ENCODE data around the gene KLHL18.
"Not testable (repeated sequence)": the region's sequence is repeated elsewhere in the genome, so short reads cannot be mapped to it uniquely, and the experiment has no call there.

The KLHL18 gene

DNA sequence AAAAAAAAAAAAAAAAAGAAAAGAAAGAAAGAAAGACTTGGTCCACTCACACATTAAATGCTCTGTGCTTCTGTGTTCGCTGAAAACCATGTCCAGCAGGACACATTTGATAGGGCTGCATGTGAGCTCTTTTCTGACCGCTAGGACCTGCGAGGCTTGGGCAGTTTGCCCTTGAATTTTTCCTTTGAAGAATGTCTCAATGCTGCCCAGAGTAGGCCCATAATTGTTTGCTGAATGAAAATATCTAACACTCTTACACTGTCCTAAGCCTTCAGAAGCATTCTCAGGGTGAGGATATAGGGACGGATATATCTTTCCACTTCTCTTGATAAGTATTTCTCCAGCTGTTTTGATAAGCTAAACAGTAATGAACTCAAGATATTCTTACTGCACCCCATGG is 6.2 kb upstream of the KLHL18 start:
- DNase-seq: no peak

DNA sequence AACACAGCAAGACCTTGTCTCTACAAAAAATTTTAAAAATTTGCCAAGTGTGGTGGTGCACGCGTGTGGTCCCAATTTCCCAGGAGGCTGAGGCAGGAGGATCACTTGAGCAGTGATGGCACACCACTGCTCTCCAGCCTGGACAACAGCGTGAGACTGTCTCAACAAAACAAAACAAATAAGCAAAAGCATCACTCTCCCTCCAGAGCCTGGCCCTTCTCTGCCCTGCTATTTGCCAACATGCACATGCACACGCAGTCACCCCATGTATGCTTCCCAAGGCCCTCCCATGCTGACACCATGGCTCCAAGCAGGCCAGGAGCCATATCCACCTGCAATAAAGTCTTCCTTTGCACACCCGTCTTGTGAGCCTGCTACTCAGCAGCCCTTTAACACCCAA is 2.2 kb upstream of the KLHL18 start:
- no peak for DNase-seq

DNA sequence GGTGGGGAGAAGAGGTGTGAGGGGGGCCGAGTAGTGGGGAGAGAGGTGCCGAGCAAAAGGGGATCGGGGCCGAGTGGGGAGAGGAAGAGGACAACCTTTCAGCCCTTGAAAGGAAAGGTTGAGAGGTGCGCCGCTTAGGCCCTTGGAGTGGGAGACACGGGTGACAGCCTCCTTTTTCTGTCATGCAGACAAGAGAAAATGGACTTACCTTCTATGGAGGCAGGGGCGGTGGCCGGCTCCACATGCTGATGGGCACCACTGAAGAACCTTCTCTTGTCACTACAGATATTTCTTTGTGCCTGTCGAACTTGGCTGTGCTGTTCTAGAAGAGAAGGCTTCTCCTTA is 421 bp downstream of the KLHL18 start:
- DNase-seq: no peak

DNA sequence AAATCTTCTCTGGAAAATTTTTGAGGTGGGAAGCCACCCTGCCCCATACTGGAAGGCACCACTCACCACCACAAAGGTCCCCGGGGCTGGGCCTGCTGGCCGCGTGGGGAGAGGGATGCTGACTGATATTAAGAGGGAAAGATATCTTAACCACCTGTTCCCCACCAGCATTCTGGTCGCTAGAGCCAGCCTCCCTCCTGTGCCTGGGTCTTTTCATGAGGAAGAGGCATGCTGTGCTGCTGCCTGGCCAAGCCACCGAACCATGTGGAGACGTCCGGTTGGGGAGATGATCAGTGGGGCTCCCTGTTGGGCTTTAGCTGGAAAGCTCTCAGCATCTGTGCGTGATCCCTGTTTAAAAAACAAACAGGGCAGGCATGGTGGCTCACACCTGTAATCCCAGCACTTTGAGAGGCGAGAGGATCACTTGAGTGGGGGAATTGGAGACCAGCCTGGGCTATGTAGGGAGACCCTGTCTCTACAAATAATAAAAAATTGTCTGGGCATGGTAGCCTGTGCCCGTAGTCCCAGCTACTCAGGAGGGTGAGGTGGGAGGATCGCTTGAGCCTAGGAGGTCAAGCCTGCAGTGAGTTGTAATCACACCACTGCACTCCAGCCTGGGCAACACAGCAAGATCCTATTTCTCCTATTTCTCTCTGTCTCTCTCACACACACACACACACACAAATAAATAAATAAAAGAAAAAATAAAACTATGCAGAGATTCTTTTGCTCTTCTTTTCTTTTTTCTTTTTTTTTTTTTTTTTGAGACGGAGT is 1.0 kb downstream of the KLHL18 start:
- DNase-seq: no peak

DNA sequence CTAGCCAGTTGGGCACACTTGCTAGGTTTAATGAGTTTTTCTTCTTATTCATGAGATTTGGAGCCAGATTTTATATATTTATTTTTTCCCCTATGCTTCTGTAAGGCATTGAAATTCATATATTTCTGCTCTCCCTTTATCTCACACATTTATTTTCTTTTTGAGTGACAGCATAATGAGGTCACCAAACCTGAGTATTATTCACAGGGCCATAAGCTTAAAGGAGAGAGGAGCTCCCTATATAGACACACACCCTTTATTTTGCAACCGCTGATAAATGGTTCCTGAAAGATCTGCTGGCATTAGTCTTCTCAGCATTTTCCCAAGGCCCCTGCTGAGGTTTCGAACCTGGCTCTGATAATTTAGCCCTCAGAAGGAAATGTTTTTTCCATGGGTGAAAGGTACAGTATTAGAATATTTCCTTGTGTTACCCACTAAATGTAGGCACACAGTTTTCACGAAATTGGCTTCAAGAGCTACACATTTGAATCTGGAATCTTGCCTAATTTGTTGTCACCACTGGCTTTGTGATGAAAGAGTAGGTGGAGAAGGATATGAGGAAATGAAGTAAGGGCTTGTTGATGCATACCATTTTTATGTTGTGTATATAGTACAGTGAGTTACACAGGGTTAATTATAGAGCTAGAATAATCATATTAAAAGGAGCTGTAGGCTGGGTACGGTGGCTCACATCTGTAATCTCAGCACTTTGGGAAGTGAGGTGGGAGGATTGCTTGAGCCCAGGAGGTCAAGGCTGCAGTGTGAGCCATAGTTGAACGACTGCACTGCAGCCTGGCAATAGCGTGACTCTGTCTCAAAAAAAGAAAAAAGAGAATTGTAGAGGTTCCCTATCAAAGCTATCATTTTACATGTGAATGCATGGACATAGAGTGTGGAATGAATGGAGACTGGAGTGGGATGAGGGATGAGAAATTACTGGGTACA is 6.5 kb downstream of the KLHL18 start:
- no peak for DNase-seq

DNA sequence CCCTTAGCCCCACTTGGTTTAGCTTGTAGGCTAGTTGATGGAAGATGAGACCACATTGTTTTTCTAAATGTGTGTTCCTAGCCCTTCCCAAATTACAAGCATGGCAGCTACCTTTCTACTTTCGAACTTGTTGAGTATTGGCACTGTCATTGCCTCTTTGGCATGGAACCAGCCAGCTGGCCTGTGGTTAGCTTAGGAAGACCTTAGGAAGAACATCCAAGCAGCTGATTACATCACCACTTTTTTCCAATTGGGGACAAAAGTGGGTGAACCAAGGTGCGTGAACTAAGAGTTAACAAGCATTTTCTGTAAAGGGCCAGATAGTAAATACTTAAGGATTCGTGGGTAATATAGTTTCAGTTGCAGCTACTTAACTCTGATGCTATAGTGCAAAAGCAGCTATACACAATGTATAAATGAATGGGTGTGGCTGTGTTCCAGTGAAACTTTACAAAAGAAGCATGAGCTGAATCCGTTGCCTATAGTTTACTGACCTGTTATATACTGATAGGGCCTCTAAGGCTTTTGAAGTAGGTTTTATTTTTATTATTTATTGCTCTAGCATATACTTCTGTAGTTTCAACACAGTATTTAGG is 8.5 kb downstream of the KLHL18 start:
- no peak for DNase-seq

DNA sequence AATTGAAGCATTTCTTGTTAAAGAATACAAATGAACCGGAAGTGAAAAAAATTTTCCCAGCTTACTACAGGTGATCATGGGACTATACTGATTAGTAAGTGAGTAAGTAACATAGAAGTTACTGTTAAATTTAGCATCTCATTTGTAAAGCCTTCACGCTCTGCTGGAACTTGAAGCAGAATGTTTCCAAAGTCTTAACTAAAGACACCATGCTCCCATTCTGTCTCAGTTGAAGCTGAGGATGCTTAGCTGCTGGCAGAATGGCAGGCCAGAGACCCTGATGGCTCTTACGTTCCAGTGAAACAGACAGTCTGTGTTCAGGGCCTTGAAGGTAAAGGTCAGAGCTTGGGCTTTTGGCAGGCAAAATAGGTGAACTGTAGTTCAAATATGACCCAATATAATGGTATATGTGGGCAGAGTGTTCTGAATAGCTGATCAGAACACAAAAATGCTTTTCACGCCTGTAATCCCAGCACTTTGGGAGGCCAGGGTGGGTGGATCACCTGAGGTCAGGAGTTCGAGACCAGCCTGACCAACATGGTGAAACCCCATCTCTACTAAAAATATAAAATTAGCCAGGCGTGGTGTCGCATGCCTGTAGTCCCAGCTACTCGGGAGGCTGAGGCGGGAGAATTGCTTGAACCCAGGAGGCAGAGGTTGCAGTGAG is 9.1 kb downstream of the KLHL18 start:
- not testable (repeated sequence) for DNase-seq

DNA sequence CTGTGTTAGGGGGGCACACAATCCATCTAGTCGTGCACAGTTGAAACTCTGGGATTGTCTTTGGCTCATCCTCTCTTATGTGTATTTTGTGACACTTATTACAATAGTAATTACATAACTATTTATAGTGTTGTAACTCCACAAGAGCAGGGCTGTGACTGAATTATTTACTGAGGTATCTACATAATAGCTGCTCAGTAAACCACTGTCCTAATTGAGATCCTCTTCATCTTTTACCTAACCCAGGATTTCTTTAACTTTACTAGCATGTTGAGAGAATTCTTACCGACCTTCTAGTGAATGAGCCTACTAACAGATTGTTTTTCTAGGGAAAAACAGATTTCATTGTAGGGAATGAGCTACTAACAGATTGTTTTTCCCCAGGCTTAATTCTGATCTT is 11.1 kb downstream of the KLHL18 start:
- no peak for DNase-seq

DNA sequence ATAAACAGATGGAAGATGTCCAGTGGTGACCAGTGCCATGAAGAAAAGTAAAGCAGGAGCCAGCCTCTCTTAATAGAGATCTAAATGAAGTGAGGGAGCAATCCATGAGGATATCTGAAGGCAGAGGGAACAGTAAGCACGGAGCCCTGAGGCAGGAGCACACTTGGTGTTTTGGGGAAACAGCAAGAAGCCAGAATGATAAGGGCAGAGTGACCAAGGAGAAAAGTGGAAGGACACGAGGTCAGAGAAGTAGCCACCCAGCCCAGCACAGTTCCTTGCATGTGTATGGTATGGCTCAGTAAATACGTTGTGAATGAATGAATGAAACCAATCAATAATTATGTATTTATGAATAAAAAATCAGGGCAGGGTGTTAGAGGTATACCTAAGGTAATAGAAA is 11.6 kb downstream of the KLHL18 start:
- DNase-seq: no peak

DNA sequence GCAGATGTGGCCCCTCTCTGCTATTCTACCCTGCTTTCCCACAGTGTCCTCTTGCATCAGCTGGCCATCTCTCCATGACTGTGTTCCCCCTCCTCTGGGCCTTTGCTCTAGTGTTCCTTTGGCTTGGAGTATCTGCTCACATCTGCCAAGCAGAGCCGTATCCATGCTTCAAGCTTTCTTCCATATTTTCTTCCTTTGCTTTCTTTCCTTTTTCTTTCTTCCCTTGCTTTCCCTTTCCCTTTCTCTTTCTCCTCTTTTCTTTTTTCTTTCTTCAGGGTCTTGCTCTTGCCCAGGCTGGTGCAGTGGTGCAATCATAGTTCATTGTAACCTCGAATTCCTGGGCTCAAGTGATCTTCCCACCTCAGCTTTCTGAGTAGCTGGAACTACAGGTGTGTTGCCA is 12.6 kb downstream of the KLHL18 start:
- DNase-seq: no peak

DNA sequence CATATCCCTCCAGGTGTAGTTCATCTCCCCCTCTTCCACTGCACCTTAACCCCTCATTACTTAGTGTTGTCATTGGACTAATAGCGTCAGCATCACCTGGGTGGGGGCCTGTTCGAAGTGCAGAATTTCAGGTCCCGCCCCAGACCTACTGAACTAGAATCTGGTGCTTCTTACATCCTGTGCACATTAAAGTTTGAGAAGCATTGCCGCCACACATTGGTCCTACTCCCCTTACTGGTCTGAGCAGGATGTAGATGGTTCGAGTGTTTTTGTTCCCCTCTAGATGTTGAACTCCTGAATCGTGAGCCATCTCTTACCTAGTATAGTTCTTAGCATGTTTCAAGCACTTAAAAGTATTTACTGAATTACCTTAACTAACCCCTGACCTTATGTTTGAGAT is 13.2 kb downstream of the KLHL18 start:
- no peak for DNase-seq

DNA sequence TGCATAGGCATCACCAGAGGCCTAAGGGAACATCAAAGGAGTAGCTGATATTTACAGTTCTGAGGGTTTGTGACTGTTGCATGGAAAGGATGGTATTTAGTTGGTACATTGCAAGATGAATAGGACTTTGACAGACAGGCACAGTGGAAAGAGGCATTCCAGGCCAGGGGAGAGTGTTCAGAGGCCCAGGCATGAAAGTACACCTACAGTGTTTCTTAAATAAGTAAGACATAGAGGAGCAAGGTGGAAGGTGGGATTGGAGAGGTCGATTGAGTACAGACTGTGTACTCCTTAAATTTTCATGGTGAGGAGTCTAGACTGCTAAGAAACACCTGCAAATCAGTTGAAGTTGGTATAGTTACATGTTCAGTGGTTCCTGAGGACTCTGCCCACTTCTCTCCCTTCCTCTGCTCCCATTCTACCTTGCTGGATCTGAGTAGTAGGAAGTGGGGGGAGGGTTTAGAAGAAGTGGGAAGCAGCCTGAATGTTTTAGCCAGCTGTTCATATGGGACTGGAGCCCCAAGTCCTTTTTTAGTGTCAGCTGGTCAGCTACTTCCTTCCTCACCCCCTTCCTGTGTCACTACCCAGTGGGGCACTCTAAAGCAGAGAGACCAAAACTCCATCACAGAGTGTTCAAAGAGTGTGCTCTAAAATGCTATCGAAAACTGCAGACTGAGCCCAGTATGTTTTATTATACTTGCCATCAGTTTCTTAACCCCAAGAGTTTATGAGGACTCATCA is 14.0 kb downstream of the KLHL18 start:
- no peak for DNase-seq

DNA sequence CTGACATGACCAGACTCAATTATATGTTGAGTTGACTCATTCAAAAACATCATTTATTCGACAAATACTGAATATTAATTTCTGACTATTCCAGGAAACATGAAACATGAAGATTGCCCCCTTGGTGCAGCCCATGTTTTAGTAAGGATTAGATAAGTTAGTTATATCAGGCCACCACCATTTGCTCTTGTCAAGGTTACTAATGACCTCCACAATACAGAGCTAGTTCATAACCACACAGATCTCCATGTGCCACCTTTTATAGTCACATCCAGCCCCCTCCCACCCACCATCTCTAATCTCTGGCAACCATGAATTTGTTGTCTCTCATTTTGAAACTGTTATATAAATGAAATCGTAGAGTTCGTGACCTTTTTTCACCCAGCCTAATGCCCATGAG is 15.7 kb downstream of the KLHL18 start:
- no peak for DNase-seq

DNA sequence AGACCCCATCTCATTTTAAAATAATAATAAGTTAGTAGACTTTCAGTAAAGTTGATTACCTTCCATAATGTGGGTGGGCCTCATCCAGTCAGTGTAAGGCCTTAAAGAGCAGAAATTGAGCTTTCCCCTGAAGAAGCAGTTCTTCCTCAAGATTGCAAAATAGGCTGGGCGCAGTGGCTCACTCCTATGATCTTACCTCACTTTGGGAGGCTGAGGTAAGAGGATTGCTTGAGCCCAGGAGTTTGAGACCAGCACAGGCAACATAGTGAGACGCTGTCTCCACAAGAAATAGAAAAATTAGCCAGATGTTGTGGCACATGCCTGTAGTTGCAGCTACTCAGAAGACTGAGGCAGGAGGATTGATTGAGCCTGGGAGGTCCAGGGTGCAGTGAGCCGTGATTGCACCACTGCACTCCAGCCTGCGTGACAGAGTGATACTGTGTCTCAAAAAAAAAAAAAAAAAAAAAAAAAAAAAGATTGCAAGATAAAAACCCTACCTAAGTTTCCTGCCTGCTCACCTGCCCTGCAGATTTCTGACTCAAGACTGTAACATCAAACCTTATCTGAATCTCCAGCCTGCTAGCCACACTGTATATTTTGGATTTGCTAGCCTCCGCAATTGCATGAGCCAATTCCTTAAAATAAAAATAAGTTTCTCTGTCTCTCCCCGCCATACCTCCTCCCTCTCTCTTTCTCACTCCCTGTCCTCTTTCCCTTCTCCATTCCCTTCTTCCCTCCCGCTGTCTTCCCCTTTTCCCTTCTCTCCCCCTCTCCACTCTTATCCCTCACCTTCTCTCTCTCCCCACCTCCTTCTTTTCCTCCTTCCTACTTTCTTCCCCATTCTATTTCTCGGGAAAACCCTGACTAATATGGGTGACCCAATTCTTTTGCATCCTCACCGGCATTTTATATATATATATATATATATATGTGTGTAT is 16.9 kb downstream of the KLHL18 start:
- DNase-seq: no peak

DNA sequence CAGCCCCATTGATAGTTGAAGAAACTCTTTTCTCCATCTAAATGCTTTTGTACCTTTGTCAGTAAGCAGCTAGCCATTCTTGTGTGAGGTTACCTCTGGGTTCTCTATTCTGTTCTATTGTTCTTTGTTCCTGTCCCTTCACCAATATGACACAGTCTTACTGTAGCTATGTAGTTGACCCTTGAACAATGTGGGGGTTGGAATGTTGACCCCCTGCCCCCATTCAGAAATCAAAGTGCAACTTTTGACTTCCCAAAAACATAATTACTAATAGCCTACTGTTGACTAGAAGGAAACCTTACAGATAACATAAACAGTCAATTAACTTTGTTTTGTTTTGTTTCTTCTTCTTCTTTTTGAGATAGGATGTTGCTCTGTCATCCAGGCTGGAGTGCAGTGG is 18.7 kb downstream of the KLHL18 start:
- DNase-seq: no peak

DNA sequence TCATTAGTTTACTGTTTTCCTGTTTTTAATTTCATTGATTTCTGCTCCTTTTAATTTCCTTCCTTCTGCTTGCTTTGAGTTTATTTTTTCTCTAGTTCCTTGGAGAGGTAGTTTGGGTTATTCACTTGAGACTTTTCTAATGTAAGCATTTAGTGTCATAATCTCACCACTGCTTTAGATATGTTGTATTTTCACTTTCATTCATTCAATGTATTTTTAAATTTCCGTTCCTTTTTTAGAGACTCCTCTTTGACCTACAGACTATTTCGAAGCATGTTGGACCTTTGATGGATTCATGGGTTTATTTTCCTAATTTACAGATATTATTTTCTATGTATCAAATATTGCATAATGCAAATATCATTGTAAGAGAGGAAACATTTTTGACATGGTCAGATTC is 23.3 kb downstream of the KLHL18 start:
- no peak for DNase-seq

DNA sequence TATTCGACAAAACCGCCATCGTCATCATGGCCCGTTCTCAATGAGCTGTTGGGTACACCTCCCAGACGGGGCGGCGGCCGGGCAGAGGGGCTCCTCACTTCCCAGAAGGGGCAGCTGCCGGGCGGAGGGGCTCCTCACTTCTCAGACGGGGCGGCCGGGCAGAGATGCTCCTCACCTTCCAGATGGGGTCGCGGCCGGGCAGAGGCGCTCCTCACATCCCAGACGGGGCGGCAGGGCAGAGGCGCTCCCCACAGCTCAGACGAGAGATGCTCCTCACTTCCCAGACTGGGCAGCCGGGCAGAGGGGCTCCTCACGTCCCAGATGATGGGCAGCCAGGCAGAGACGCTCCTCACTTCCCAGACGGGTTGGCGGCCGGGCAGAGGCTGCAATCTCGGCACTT is 26.5 kb downstream of the KLHL18 start:
- not testable (repeated sequence) for DNase-seq

DNA sequence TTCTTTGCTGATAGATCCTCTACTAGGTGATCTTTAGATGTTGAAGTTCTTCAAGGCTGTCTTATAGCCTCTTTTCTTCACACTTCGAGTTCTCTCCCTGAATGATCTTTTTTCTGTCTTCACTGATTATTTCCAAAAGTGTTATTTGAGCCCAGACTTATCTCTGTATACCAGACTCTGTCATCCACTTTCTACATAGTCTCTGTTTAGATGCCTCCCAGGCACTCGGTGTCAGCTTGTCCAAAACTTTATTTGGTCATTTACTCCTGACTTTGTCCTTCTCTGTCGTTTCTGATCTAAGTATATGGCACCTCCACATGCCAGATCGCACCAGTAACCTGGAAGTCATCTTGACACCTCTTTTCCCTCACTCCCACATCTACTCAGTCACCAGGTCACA is 27.6 kb downstream of the KLHL18 start:
- no peak for DNase-seq

DNA sequence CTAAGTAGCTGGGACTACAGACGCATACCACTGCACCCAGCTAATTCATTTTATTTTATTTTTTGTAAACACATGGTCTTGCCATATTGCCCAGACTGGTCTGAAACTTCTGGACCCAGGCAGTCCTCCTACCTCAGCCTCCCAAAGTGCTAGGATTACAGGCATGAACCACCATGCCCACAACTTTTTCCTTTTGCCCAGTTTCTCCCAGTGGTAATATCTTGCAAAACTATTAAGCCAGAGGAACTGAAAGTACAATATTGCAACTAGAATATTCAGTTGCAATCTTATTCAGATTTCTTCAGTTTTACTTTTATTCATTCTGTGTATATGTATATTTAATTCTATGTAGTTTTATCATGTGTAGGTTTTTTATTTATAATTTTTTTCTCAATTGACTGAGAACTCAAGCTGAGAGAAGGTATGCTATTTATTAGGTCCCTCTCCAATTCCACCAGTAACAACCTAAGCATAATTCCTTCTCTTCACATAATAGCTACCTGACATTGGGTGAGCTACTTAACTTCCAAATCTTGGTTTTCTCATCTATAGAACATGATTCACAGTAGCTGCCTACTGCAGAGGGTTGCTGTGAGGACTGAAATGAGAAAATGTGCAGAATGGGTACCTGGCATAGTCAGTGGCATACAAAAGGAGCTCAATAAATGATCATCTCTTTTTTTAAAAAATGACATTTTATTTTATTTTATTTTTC is 30.8 kb downstream of the KLHL18 start:
- DNase-seq: no peak

DNA sequence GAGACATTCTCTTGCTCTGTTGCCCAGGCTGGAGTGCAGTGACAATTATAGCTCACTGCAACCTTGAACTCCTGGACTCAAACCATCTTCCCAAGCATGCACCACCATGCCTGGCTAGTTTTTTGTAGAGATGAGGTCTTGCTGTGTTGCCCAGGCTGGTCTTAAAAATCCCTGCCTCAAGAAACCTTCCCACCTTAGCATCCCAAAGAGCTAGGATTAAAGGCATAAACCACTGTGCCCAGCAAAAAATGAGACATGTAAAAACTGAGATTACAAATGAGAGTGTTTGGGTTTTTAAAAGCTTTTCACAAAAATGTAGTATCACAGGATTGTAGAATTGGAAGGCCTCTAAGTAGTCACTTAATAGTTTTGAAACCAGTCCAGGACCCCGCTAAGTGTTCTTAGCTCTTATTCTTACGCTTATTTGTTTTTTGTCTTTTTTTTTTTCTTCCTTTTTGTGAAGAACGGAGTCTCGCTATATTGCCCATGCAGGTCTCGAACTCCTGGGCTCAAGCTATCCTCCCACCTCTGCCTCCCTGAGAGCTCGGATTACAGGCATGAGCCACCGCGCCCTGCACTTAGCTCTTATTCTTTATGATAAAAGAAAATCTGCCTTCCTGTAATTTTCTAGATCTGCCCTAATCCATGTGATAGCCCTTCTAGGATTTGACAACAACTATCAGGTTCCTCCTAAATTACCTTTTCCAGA is 31.5 kb downstream of the KLHL18 start:
- DNase-seq: no peak
